ENCODE data around the gene SP100.
A peak's percentile ranks its signal among the peaks of the same experiment; 100 is the strongest.

The SP100 gene

GRCh38 chr2:230419181-230419580 lies 3.2 kb downstream of the SP100 start:
- H3K4me3 ChIP-seq (ENCODE audit: low read depth, low read length) = peak overlapping the region; percentile 13
- TF ChIP-seq CTCF (IDR thresholded peaks at IDR 0.05; ENCODE audit: borderline replicate concordance, insufficient read depth, low read depth, low read length) = no peak

GRCh38 chr2:230422149-230422548 lies 6.1 kb downstream of the SP100 start:
- no peak for TF ChIP-seq CTCF (IDR thresholded peaks at IDR 0.05; ENCODE audit: borderline replicate concordance, insufficient read depth, low read depth, low read length)
- no peak overlapping the region for H3K4me3 ChIP-seq (ENCODE audit: low read depth, low read length)

- H3K4me3 ChIP-seq (ENCODE audit: low read depth, low read length) = no peak overlapping the region
- TF ChIP-seq CTCF (IDR thresholded peaks at IDR 0.05; ENCODE audit: borderline replicate concordance, insufficient read depth, low read depth, low read length) = no peak
Observed at GRCh38 chr2:230423851-230424458, 8.0 kb downstream of the SP100 start.

DNA sequence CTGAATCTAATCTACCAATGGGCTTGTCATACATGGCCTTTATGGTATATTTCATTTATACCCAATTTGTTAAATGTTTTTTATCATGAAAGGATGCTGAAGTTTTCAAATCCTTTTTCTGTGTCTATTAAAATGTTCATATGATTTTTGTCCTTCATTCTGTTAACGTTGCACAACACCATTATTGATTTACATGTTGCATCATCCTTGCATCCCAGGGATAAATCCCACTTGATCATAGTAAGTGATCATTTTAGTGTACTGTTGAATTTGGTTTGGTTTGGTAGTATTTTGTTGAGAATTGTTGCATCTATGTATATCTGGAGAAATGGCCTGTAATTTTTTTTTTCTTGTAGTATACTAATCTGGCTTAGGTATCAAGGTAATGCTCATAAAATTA lies 9.4 kb downstream of the SP100 start:
- no peak overlapping the region for H3K4me3 ChIP-seq (ENCODE audit: low read depth, low read length)
- no peak for TF ChIP-seq CTCF (IDR thresholded peaks at IDR 0.05; ENCODE audit: borderline replicate concordance, insufficient read depth, low read depth, low read length)

DNA sequence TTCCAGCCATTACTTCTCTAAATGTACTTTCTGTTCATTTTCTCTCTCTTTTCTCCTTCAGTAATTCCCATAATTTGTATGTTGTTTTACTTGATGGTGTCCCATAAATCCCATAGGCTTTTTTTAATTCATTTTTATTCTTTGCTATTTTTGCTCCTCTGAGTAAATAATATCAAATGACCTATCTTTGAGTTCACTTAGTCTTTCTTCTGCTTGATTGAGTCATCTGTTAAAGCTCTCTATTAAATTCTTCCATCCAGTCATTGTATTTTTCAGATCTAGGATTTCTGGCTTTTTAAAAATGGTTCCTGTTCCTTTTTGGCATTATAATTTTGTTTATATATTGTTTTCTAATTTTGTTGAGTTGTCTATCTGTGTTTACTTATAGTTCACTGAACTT lies 13.5 kb downstream of the SP100 start:
- TF ChIP-seq CTCF (IDR thresholded peaks at IDR 0.05; ENCODE audit: borderline replicate concordance, insufficient read depth, low read depth, low read length) = no peak
- H3K4me3 ChIP-seq (ENCODE audit: low read depth, low read length) = no peak overlapping the region

- no peak for TF ChIP-seq CTCF (IDR thresholded peaks at IDR 0.05; ENCODE audit: borderline replicate concordance, insufficient read depth, low read depth, low read length)
- no peak overlapping the region for H3K4me3 ChIP-seq (ENCODE audit: low read depth, low read length)
Observed at GRCh38 chr2:230430957-230431910, 15.2 kb downstream of the SP100 start.

Data from GM12875 (cell line).